CD4-positive, alpha-beta T cell treated with Interleukin-15 for 4 hours (primary cell): ENCODE data around the gene UBE2F.

Source experiments
- DNase-seq: peaks from one replicate; pipeline ENCODE4 v3.0.0-alpha.2; 2020; ENCODE audit warnings: low spot score

The UBE2F gene

GRCh38 chr2:237966565-237967462, at the start of gene UBE2F:
TSS of gene UBE2F (plus strand) at chr2:237967014. CDS start at chr2:237973108, 6,094 bp downstream.
- peak; percentile 96 for DNase-seq

GRCh38 chr2:237917696-237918374, 49.0 kb upstream of the UBE2F start:
- no peak for DNase-seq

GRCh38 chr2:237919593-237919992, 47.2 kb upstream of the UBE2F start:
- no peak for DNase-seq

- no peak for DNase-seq
These were observed 46.1 kb upstream of the UBE2F start for GRCh38 chr2:237920673-237921072.

GRCh38 chr2:237921967-237922492, 44.8 kb upstream of the UBE2F start:
- no peak for DNase-seq

- DNase-seq = peak; percentile 37
These were observed 44.0 kb upstream of the UBE2F start for GRCh38 chr2:237922641-237923361.

GRCh38 chr2:237923481-237924163, 43.2 kb upstream of the UBE2F start:
- DNase-seq = peak; percentile 76

- no peak for DNase-seq
These were observed 42.7 kb upstream of the UBE2F start for GRCh38 chr2:237924164-237924534.

- no peak for DNase-seq
These were observed 39.7 kb upstream of the UBE2F start for GRCh38 chr2:237927135-237927534.

- no peak for DNase-seq
These were observed 38.8 kb upstream of the UBE2F start for GRCh38 chr2:237927986-237928385.

GRCh38 chr2:237929979-237930378, 36.8 kb upstream of the UBE2F start:
- no peak for DNase-seq

- no peak for DNase-seq
These were observed 35.6 kb upstream of the UBE2F start for GRCh38 chr2:237931205-237931721.

- DNase-seq = no peak
These were observed 34.1 kb upstream of the UBE2F start for GRCh38 chr2:237932731-237933131.

- no peak for DNase-seq
These were observed 32.6 kb upstream of the UBE2F start for GRCh38 chr2:237934186-237934585.

GRCh38 chr2:237935740-237936452, 30.9 kb upstream of the UBE2F start:
- no peak for DNase-seq

- DNase-seq = no peak
These were observed 27.6 kb upstream of the UBE2F start for GRCh38 chr2:237939251-237939650.

GRCh38 chr2:237940828-237941227, 26.0 kb upstream of the UBE2F start:
- no peak for DNase-seq

- no peak for DNase-seq
These were observed 25.6 kb upstream of the UBE2F start for GRCh38 chr2:237941239-237941638.

GRCh38 chr2:237942513-237942899, 24.3 kb upstream of the UBE2F start:
- no peak for DNase-seq

- no peak for DNase-seq
These were observed 23.3 kb upstream of the UBE2F start for GRCh38 chr2:237943395-237944094.
